GM19099 (cell line): ENCODE measurements around the gene PSAPL1.

ENCODE experiments used
- POLR2A ChIP-seq: IDR thresholded peaks from 3 replicates; pipeline ENCODE4 v1.6.1; 2011; ENCODE audit warnings: low read depth; ENCODE audit not compliant: insufficient read length; ENCODE audit errors: extremely low read depth

PSAPL1 gene

GRCh38 chr4:7399440-7400234 is 35.1 kb downstream of the PSAPL1 start:
- no peak for TF ChIP-seq POLR2A

DNA sequence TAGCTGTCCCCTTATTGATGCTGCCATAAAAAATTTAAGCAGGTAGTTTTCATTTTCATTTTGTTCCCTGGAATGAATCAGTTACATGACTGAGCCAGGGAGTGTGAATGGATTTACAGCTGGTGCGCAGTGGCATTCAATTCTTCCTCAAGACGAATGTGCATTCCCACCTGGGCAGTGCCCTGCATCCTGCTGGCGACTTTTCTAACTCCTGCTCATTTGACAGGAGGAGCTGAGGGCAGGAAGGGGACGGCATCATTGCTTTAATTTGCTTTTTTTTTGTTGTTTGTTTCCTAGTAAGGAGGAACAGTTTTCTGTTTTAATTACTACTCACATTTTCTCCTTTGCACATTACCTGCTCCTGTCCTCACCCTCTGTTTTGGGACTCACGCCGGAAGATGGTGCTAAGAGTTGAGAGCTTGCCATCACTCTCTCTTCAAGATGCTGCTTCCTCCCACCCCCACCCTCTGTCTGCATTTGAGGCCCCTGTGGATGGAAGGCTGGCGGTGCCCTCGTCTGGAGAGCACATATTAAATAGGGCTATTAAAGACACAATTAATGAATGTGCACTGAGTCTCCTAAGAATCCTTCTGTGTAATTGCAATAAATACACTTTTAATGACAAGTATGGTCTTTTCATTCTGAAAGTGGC is 35.8 kb downstream of the PSAPL1 start:
- TF ChIP-seq POLR2A, result no peak

DNA sequence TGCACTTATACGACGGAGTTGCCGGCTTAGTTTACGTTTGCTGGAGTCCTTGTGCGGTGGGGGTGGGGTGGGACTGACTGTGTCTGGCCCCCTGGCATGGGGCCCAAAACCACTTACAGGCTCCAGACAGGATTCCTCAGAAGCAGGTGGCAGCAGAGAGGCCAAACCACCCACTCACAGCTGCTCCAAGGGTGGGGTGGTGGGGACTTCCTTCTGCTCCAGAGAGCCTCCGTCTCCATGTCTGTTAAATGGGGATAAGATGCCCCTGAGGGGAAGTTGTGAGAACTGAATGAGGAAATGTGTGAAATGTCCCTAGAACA is 36.7 kb downstream of the PSAPL1 start:
- no peak for TF ChIP-seq POLR2A

DNA sequence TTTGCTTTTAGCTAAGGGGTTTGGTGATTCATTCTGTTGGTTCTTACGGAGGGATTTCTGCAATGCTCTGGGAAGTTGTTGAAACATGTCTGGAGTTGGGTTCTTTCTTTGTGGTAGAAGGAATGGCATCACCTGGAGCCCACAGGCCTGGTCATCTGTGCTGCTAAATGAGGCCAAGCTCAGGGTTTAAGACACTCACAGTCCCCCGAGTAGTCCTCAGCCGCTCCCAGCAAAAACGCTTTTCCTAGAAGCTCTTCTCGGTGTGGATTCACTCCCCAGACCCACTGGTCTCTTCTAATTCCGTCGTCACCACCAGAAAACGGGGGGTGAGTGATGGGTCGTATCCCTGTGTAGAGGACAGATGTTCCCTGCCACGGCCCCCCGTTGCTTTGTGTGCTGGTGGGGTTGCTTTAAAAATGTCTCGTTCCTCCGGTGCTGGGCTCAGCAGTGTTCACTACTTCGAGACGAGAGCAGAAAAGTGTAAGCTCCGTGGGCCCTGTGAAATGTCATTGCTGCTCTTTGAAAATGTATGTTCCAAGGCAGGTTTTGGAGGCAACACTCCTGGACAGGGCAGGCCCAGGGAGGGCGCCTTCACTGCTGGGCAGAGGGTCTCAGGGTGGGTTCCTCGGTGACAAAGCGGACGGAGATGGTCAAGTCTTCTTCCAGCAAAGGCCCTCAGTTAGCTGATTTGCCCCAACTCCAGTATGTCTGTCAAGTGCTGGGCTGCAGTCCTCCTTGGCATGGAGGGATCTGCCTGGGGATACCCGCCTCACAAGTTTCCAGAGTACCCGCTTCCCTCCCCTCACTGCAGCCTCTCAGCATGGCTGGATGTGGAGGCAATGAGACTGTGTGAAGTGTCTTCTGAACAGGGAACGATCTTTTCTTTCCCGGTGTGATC is 37.3 kb downstream of the PSAPL1 start:
- no peak for TF ChIP-seq POLR2A

DNA sequence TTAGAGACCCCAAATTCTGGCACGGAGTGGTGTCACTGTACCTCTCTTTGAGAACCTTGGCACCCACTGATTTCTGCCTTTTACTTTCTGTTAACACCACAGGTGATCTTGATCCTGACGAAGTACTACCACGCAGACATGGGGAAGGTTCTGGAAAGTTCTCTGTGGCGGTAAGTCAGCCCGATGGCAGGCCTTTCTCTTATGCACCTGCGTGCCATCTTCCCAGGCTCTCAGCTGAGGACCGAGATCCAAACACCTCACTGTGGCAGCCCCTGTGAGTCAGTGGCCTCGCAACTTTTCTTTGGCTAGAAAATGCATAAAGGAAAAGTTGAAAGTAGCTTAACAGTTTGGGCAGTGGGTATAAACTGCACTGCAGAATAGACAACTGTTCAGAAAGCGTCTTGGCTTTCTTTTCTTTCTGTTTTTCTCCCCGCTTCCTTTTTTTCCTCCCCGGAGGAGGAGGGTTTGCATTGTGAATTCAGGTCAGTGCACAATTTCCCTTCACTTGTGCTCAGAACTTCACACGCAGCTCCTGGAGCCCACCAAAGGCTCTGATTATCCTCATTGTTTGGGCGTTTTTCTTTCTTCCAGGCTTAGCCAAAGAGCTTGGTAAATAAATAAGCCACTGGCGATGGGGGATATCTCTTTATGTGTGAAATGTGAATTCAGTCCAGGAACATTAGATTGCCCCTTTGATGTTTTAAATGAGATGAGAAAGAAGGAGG is 38.4 kb downstream of the PSAPL1 start:
- TF ChIP-seq POLR2A, result no peak

GRCh38 chr4:7395645-7396044 is 39.1 kb downstream of the PSAPL1 start:
- TF ChIP-seq POLR2A, result no peak

DNA sequence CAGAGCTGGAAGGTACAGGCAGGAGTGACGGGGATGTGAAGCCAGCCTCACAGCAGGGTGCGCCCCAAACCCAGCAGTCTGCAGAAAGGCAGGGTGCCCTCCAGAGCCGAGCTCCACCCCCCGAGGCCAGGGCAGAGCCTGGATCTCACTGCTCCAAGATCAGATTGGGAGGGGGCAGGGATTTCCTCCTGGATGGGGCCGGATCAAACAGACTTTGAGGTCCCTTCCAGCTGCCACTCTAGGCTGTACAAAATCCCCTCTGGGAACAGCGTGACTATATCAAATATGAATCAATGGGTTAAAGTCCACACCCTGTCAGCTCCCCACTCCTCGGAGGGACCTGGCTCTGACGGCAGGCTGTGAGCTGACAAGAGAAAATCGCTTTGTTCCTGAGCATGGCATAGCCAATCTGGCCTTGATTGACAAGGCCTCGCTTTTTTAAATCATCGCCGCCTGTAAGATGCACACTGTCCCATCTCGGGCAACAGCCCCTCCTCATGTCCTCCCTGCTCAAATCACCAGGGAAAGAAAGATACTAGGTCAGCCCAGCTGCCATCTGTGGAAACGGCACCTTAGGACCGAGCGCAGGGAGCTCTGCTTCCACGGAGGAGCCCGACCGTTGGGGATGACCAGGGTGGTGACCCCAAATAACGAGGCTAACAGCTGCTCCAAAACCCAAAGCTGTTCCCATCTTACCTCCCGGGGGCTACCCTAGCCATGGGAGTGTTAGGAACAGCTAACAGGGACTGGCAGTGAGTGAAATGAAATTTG is 39.9 kb downstream of the PSAPL1 start:
- no peak for TF ChIP-seq POLR2A

GRCh38 chr4:7393601-7394575 is 40.8 kb downstream of the PSAPL1 start:
- no peak for TF ChIP-seq POLR2A

- TF ChIP-seq POLR2A, result no peak
Measured at GRCh38 chr4:7392438-7393421, 42.0 kb downstream of the PSAPL1 start.

DNA sequence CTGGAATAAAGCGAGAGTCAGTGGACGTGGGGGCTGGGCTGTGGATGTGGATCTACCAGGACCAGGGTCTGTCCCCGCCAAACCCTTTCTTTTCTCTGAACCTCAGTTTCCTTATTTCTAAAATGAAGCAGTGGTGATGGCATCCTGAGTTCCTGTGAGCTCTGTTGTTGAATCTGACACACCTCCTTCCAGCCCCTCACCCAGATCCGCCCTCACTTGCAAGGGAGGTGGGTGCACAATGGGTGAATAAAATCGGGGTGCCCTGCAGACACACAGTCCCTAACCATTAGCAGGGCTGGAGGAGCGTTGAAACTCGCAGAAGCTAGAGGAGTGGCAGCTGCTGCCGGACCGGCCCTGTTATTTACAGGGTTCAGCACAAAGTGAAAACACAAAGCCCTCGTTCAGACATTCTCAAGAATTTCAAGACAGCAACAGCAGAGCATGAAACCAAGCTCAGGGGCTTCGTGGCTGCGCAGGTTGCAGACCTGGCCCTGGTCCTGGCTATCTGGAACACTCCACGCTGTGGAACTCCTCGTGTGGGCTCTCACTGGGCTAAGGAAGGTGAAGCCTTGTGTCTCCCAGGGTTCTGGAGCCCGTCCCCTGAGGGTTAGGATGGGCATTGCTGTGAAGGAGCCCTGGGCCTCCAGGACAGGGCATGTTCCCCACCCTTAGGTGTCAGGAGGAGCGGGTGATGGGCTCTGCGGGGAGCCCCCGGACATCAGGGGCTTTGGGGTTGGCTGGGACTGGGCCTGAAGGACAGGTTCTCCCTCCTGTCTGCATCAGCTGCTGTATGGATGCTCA is 42.9 kb downstream of the PSAPL1 start:
- no peak for TF ChIP-seq POLR2A
